ACC112 (cell line): ENCODE data around the gene ASIP.
"Not testable (repeated sequence)": the region's sequence is repeated elsewhere in the genome, so short reads cannot be mapped to it uniquely, and the experiment has no call there.

Source experiments
- H2AFZ ChIP-seq: fragments of 200-600 bp; sonication (generic); one replicate; pipeline ENCODE4 v1.6.0; 2017; ENCODE audit warnings: antibody characterized with exemption, low read length; ENCODE audit not compliant: unreplicated experiment
- H3K27ac ChIP-seq: fragments of 200-600 bp; sonication (generic); 2 replicates; pipeline ENCODE4 v1.5.1; 2014; ENCODE audit warnings: low read depth, mild to moderate bottlenecking, antibody characterized with exemption, low read length, moderate library complexity
- H3K27me3 ChIP-seq: fragments of 200-600 bp; sonication (generic); 2 replicates; pipeline ENCODE4 v1.6.1; 2014; ENCODE audit warnings: mild to moderate bottlenecking, antibody characterized with exemption, low read length, moderate library complexity, mixed read lengths; ENCODE audit not compliant: insufficient read depth
- H3K36me3 ChIP-seq: fragments of 200-600 bp; sonication (generic); 2 replicates; pipeline ENCODE4 v1.6.1; 2016; ENCODE audit warnings: mild to moderate bottlenecking, antibody characterized with exemption, low read length, moderate library complexity, mixed read lengths; ENCODE audit not compliant: insufficient read depth
- H3K4me1 ChIP-seq: fragments of 200-600 bp; sonication (generic); one replicate; pipeline ENCODE4 v1.6.1; 2016; ENCODE audit warnings: low read length, mixed read lengths; ENCODE audit not compliant: insufficient read depth, unreplicated experiment, control insufficient read depth
- H3K4me3 ChIP-seq: fragments of 200-600 bp; sonication (generic); 2 replicates; pipeline ENCODE4 v1.5.1; 2014; ENCODE audit warnings: mild to moderate bottlenecking, low read depth, low read length
- H3K79me2 ChIP-seq: fragments of 200-600 bp; sonication (generic); one replicate; pipeline ENCODE4 v1.6.0; 2016; ENCODE audit warnings: low read length; ENCODE audit not compliant: control insufficient read depth, unreplicated experiment, insufficient read depth

Gene ASIP

DNA sequence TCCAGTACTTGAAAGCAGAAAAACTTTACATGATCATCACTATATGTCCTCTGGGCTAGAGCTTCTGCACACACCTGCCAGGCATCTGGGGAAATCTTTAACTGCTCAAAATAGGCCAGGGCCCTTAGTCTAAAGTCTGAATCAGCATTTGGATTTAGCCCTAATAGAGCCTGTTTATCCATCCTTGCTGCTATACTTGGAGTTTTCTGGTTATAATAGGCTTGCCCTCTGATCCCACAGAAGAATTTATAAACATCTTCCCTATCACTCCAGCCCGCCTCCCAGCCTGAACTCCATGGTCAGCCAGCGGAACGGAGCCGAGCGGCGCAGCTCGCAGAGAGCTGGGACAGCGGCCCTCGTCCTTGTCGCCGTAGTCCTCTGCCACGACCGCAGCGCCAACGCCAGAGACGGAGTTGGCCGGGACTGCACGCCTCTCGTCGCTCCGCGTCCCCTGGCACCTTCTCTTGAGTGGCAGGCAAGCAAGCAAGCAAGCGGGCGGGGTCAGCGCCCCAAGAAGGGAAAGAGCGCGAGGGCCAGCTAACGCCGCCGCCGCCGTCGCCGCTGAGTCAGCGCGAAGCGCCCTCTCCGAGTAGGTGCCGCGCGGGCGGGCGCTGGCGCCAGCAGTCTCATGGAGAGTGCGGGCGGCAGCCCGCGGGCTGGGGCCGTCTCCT is 25.4 kb upstream of the ASIP start:
- Histone ChIP-seq H3K4me3 (peak overlapping the region; percentile 71), H3K27ac (peak overlapping the region; percentile 17; the same call in 1 of the 2 replicates)

DNA sequence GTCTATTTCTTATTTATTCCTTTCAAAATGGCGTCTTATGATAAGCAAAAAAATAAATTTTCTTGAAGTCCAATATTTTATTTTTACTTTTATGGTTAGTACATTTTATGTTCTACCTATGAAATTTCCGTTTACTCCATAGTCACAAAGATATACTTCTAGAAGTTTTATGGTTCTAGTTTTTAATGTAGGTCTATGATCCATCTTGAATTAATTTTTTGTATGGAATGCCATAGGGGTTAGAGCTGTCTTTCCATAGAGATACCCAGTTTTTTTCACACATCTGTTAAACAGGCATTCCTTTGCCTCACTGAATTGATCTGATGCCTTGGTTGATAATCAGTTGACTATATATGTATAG is 24.9 kb upstream of the ASIP start:
- Histone ChIP-seq H3K36me3 (no peaks in the 10 kb centered on the region), H2AFZ (peak overlapping the region; percentile 40), H3K27ac (peak overlapping the region; percentile 17; the same call in 1 of the 2 replicates), H3K4me1 (peaks cover 19% of the 10 kb centered on the region), H3K27me3 (no peaks in the 10 kb centered on the region), H3K4me3 (peak overlapping the region; percentile 71), H3K79me2 (no peaks in the 10 kb centered on the region)

More for the DNA sequence above, 25.4 kb upstream of the ASIP start:
- Histone ChIP-seq H3K36me3 (no peaks in the 10 kb centered on the region), H3K79me2 (no peaks in the 10 kb centered on the region), H3K27me3 (no peaks in the 10 kb centered on the region), H3K4me1 (peaks cover 15% of the 10 kb centered on the region), H2AFZ (peak overlapping the region; percentile 82)

DNA sequence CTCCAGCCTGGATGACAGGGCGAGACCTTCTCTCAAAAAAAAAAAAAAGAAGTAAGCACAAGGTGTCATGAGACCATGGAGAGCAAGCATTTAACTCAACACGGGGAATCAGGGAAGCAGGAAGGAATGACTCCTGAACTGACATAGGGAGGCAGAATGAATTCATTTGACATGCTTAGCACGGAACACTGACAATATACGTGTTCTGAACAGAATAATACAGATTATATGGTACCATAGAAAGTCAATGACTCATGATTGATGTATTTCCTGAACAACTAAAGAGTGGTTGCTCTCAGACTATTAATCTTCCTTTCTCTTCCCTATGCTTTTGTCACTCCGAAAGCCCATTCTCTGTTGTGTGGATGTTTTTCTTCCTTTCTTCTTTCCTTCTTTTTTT is 20.7 kb upstream of the ASIP start:
- Histone ChIP-seq H3K4me3 (no peak overlapping the region), H3K36me3 (no peaks in the 10 kb centered on the region), H3K79me2 (no peaks in the 10 kb centered on the region), H3K4me1 (peaks cover 23% of the 10 kb centered on the region), H3K27ac (peak overlapping the region; percentile 52), H2AFZ (no peak overlapping the region), H3K27me3 (no peaks in the 10 kb centered on the region)

DNA sequence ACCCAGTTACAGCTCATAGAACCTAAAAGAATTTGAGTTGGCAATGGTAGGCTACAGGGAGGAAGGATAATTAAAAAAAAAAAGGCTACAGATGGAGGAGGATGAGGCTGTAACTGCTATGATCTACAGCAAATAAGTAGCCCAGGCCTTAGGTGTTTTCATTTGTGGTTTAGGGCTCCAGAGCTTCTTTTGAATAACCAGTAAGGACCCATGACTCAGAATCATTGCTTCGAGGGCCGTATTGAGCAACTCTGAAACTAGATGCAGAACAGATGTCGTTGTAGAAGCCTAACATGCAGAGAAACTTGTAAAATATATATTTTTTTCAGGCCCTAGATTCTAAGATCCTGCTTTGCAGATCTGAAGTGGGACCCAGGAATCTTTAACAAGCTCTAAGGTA is 19.0 kb upstream of the ASIP start:
- no peaks in the 10 kb centered on the region for H3K79me2 ChIP-seq
- no peaks in the 10 kb centered on the region for H3K27me3 ChIP-seq
- H2AFZ ChIP-seq = no peak overlapping the region
- no peaks in the 10 kb centered on the region for H3K36me3 ChIP-seq
- H3K4me1 ChIP-seq = peaks cover 17% of the 10 kb centered on the region
- H3K27ac ChIP-seq = no peak overlapping the region
- no peak overlapping the region for H3K4me3 ChIP-seq

DNA sequence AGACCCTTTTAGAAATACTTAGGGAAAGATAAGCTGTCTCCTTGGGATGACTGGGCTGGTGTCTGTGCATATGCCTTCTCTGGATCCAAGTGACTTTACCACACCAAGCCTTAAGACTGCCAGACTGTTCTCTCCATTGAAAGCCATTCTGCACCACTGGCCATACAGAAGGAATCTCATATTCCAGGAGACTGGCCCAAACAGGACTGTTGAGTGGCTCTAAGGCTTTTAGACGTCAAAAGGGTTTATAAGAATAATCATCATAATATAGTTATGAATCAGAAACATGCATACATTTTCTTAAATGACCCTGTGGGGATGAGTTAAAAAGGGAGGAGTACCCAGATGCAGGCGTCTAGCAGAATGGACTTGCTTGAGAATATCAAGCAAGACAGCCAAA is 17.0 kb upstream of the ASIP start:
- not testable (repeated sequence) for H2AFZ ChIP-seq, H3K36me3 ChIP-seq, H3K4me3 ChIP-seq, H3K27ac ChIP-seq, H3K27me3 ChIP-seq, H3K79me2 ChIP-seq
- H3K4me1 ChIP-seq = peaks cover 17% of the 10 kb centered on the region

DNA sequence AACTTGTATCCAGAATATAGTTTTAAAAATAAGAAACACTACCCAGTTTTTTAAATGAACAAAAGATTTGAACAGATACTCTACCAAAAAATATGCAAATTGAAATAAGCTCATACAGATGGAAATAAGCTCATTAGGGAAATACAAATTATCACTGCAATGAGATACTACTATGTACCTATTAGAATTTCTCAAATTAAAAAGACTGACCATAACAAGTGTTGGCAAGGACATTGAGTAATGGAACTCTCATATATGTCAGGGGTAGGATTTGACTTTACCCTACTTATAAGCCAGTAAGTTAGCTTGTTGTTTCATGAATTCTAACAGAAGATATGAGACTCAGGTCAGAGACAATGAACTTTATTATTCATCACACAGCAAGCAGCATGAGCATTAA is 9.6 kb upstream of the ASIP start:
- Histone ChIP-seq H3K27me3 (no peaks in the 10 kb centered on the region), H3K79me2 (no peaks in the 10 kb centered on the region), H3K4me3 (no peak overlapping the region), H2AFZ (no peak overlapping the region), H3K27ac (no peak overlapping the region), H3K4me1 (no peaks in the 10 kb centered on the region), H3K36me3 (no peaks in the 10 kb centered on the region)

DNA sequence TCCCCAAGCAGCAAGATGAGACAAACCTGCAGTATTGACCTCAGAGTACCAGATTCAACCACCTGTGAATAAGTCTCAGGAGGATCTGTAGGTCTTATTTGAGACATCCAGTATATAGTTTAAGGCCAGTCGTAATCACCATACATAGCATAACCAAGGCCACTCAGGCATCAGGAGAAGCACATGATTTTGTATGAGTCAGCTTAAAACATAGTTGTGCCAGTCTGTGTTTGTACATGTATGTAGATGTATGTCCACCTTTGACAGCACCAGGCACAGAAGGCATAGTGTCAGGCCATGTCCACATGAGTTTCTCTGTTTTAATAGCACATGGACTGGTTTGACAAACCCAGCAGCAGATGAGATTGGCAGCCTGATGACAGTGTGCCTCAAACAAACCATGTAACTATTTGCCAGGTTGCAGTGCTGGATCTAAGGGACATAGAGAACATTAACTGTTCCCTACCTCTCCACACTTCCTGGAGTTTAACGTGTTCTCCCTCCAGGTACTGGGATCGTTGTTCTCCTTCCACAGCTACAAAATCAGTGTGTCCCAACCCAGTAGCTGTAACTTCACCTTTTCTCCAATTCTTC is 8.6 kb upstream of the ASIP start:
- H3K36me3 ChIP-seq = no peaks in the 10 kb centered on the region
- no peaks in the 10 kb centered on the region for H3K4me1 ChIP-seq
- no peaks in the 10 kb centered on the region for H3K27me3 ChIP-seq
- H3K4me3 ChIP-seq = no peak overlapping the region
- no peaks in the 10 kb centered on the region for H3K79me2 ChIP-seq
- H2AFZ ChIP-seq = no peak overlapping the region
- no peak overlapping the region for H3K27ac ChIP-seq

DNA sequence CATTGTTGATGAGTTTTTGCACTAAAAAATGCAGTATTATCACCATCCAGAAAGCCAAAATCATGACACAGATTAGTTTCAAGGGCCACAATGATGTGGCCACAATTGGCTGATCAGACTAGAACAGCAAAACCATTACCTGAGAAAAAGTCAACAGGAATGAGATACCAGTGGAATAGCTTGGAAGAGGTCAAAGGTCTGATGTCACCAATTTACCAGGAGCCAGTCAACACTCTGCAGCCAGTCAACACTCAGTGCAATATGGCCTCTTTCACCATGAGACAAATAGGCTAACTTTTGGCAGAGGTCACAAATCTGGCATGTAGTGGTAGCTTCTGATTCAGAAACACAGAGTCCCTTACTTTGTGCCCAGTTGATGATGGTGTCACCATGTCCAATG is 7.5 kb upstream of the ASIP start:
- no peak overlapping the region for H3K4me3 ChIP-seq
- H3K4me1 ChIP-seq = no peaks in the 10 kb centered on the region
- H3K27me3 ChIP-seq = peaks cover 6% of the 10 kb centered on the region; the same call in 1 of the 2 replicates
- H3K36me3 ChIP-seq = no peaks in the 10 kb centered on the region
- no peaks in the 10 kb centered on the region for H3K79me2 ChIP-seq
- H3K27ac ChIP-seq = no peak overlapping the region
- H2AFZ ChIP-seq = no peak overlapping the region

DNA sequence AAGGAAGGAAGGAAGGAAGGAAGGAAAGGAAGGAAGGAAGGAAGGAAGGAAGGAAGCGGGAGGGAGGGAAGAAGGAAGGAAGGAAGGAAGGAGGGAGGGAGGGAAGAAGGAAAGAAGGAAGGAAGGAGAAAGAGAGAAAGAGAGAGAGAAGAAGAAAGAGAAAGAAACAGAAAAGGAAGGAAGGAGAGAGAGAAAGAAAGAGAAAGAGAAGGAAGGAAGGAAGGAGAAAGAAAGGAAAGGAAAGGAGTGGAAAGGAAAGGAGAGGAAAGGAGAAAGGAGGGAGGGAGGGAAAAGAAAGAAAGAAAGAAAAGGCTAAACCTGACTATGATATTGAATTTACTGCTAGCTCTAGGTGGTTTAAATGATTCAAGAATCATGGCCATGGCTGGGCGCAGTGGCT is 5.3 kb upstream of the ASIP start:
- H2AFZ ChIP-seq = no peak overlapping the region
- H3K27ac ChIP-seq = no peak overlapping the region
- no peak overlapping the region for H3K4me3 ChIP-seq
- no peaks in the 10 kb centered on the region for H3K4me1 ChIP-seq
- H3K27me3 ChIP-seq = peaks cover 20% of the 10 kb centered on the region; the same call in 1 of the 2 replicates
- no peaks in the 10 kb centered on the region for H3K36me3 ChIP-seq
- no peaks in the 10 kb centered on the region for H3K79me2 ChIP-seq

DNA sequence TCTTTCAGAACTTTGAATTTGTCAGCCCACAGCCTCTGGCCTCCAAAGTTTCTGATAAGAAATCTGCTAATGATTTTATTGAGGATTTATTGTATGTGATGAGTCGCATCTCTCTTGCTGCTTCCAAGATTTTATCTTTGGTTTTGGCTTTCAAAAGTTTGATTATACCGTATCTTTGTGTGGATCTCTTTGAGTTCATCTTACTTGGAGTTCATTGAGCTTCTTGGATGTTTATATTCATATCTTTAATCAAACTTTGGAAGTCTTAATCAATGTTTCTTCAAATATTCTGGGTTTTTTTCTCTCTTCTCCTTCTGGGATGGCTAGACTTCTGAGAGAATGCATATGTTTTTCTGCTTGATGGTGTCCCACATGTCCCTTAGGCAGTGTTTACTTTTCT is 3.3 kb upstream of the ASIP start:
- no peak overlapping the region for H2AFZ ChIP-seq
- no peaks in the 10 kb centered on the region for H3K79me2 ChIP-seq
- H3K4me1 ChIP-seq = no peaks in the 10 kb centered on the region
- peaks cover 20% of the 10 kb centered on the region; the same call in 1 of the 2 replicates for H3K27me3 ChIP-seq
- no peak overlapping the region for H3K27ac ChIP-seq
- no peaks in the 10 kb centered on the region for H3K36me3 ChIP-seq
- H3K4me3 ChIP-seq = no peak overlapping the region

DNA sequence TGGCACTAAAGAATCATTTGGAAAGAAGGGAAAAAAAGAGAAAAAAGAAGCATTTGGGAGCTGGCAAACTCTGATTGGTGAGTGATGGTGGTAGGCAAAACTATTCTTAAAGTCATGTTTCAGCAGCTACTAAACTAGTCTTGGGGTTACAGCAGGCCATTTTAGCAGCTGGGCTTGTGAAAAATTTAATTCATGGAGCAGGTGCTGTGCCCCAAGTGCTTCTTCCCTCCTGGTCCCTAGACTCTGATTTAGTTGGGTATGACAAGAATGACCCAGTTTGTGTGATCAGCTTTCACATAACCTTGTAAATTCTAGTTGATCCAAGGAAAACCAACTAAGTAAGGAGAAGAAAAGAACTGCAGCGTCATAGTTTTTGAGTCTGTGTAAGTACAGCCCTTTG is 1.1 kb upstream of the ASIP start:
- Histone ChIP-seq H3K4me3 (no peak overlapping the region), H3K27me3 (peaks cover 20% of the 10 kb centered on the region; the same call in 1 of the 2 replicates), H3K36me3 (no peaks in the 10 kb centered on the region), H3K27ac (no peak overlapping the region), H3K4me1 (no peaks in the 10 kb centered on the region), H3K79me2 (no peaks in the 10 kb centered on the region), H2AFZ (no peak overlapping the region)
